AG10803 (cell line): ENCODE data around the gene CHMP3.
"Not testable (repeated sequence)": the region's sequence is repeated elsewhere in the genome, so short reads cannot be mapped to it uniquely, and the experiment has no call there.

Experiments
- DNase-seq: peaks from one replicate; pipeline ENCODE4 v3.0.0; 2010; ENCODE audit warnings: low read depth
- H3K4me3 ChIP-seq: 2 replicates; pipeline ENCODE4 v1.5.1; 2011; ENCODE audit warnings: mild to moderate bottlenecking, low read length, control low read depth
- TF ChIP-seq, protein P1 (sequence below): conservative IDR thresholded peaks from 2 replicates; pipeline ENCODE4 v1.5.1; 2011; ENCODE audit warnings: mild to moderate bottlenecking, low read length, control low read depth, inconsistent platforms

The CHMP3 gene

DNA sequence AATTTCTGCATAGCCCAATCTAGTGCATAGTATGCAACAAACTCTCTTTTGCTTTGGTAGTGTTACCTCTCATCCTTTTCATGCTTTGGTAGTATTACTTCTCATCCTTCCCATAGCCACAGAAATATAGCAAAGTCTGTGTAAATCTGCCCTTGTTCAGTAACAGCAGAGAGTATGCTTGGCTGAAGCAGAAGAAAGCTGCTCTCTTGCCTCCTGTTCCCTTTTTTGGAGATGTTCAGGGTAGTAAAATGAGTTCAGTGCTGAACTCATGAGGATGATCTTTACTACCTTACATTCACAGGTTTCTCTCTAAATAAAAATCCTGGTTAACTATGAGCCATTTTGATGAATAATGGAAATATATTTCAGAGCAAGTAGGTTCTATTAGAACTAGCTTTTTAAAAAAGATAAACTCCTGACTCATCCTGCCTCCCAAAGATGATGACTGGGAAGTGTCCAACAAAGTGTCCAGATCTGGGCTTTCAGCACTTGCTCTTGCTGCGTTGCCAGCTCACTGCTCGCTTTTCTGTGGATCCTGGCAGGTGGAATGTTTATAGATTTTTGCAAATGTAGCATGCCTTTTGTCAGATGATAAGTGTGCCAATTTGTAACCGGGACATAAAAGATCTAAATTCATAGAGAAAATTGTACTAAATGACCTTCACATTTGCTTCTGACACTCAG lies 29.4 kb upstream of the CHMP3 start:
- TF ChIP-seq, protein P1, sequence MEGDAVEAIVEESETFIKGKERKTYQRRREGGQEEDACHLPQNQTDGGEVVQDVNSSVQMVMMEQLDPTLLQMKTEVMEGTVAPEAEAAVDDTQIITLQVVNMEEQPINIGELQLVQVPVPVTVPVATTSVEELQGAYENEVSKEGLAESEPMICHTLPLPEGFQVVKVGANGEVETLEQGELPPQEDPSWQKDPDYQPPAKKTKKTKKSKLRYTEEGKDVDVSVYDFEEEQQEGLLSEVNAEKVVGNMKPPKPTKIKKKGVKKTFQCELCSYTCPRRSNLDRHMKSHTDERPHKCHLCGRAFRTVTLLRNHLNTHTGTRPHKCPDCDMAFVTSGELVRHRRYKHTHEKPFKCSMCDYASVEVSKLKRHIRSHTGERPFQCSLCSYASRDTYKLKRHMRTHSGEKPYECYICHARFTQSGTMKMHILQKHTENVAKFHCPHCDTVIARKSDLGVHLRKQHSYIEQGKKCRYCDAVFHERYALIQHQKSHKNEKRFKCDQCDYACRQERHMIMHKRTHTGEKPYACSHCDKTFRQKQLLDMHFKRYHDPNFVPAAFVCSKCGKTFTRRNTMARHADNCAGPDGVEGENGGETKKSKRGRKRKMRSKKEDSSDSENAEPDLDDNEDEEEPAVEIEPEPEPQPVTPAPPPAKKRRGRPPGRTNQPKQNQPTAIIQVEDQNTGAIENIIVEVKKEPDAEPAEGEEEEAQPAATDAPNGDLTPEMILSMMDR, result no peak
- no peak for DNase-seq
- H3K4me3 ChIP-seq, result no peak overlapping the region

GRCh38 chr2:86589701-86590100 lies 26.5 kb upstream of the CHMP3 start:
- not testable (repeated sequence) for DNase-seq, H3K4me3 ChIP-seq

DNA sequence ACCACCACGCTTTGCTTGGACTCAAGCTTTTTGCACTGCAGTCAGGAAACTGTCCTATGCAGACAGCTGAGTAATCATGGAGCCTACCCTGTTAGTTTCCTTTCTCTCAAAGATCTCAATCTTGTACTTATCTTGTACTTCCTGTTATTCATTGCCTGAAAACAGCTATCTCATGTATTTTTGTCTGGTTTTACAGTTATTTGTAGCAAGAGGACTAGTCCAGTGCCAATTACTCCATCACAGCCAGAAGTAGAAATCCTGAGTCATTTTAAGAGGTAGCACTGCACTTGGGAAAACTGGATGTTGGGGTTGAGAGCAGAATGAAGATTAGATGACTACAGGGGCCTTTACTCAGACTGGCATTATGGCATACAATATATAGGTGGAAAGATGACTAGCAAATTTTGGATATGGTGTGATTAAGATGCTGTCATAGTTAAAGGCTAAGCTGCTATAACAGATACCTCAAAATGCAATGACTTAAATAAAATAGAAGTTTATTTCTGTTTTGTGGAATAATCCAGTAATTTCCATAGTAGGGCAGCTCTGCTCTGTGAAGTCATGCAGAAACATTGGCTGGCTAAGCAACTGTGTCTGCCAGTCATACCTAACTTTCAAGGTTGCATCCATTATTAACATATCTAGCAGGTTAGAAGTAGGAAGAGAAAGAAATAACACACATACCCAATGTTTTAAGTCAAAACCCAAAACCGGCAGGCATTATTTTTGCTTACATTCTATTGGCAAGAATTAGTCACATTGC lies 21.1 kb upstream of the CHMP3 start:
- no peak for DNase-seq
- TF ChIP-seq, protein P1, result no peak
- H3K4me3 ChIP-seq, result no peak overlapping the region

DNA sequence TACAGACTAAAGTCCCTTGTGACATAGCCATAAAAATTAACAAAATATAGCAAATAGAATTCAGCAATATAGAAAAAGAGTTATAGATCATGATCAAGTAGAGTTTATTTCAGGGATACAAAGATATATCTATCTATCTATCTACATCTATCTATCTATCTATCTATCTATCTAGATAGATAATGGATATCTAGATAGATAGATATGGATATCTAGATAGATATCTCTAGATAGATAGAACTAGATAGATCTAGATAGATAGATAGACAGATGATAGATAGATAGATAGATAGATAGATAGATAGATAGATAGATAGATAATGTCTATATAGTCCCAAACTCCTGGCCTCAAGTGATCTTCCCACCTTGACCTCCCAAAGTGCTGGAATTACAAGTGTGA lies 17.3 kb upstream of the CHMP3 start:
- DNase-seq, result no peak
- TF ChIP-seq, protein P1, result no peak
- H3K4me3 ChIP-seq, result no peak overlapping the region

GRCh38 chr2:86577817-86578456 lies 14.7 kb upstream of the CHMP3 start:
- DNase-seq, result no peak
- TF ChIP-seq, protein P1, result no peak
- H3K4me3 ChIP-seq, result no peak overlapping the region

DNA sequence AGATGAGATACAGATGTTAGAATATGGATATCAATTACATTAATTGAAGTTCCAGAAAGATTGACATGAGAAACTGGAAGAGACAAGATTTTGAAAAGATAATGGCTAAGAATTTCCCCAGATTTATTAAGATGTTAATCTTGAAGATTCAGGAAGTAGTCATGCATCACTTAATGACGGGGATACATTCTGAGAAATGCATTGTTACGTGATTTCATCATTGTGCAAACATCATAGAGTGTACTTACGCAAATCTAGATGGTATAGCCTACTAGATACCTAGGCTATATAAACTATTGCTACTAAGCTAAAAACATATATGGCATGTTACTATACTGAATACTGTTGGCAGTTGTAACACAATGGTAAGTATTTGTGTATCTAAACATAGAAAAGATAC lies 6.8 kb upstream of the CHMP3 start:
- no peak overlapping the region for H3K4me3 ChIP-seq
- DNase-seq, result no peak
- TF ChIP-seq, protein P1, result no peak

DNA sequence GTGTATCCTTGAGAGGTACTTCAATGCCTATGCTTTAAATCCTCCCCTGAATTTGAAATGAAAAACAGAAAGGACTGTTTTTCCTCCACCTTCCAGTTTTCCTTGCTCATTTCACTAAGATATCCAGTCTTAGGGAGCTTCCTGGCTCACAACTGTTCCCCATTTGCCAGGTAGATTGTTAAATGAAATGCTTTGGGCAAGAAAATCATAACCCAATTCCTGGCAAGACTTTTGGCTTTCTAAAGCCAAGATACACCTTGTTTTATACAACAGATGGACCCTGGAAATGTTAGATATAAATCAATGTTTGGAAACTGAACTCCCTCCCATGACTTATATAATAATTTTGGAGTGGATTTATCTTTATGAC lies 3.6 kb upstream of the CHMP3 start:
- DNase-seq, result no peak
- no peak overlapping the region for H3K4me3 ChIP-seq
- TF ChIP-seq, protein P1, result no peak
